Esophagus squamous epithelium (tissue), 5 donors: ENCODE data around the gene SNX20. TPM values are rescaled to one million over a fixed set of nuclear protein-coding genes. Genes with fewer than 3 reads are reported as not detected.

ENCODE experiments used
- DNase-seq: peaks from one replicate; lab custom pipeline; 2025; lab: John Stamatoyannopoulos, UW
- H3K27ac ChIP-seq, 4 donors: fragments of 200-600 bp; sonication (generic); one replicate each; pipeline ENCODE4 v1.5.1; 2016 to 2019; ENCODE audit warnings: mild to moderate bottlenecking in 1 of 4
- H3K27me3 ChIP-seq, 4 donors: fragments of 200-600 bp; sonication (generic); 1 replicate in 3 of 4; 2 replicates in 1 of 4; pipeline versions ENCODE4 v1.5.1 to v1.6.0; 2017 to 2021; ENCODE audit warnings: antibody characterized with exemption in 1 of 4
- H3K36me3 ChIP-seq, 3 donors: fragments of 200-600 bp; sonication (generic); one replicate each; pipeline ENCODE4 v1.5.1; 2016 to 2019
- H3K4me1 ChIP-seq, 3 donors: fragments of 200-600 bp; sonication (generic); one replicate each; pipeline ENCODE4 v1.5.1; 2017 to 2019
- H3K4me3 ChIP-seq, 4 donors: fragments of 200-600 bp; sonication (generic); 1 replicate in 3 of 4; 2 replicates in 1 of 4; pipeline ENCODE4 v1.5.1; 2016 to 2019; ENCODE audit warnings: mild to moderate bottlenecking in 2 of 4, moderate library complexity in 1 of 4
- H3K9me3 ChIP-seq, 3 donors: fragments of 200-600 bp; sonication (generic); one replicate each; pipeline ENCODE4 v1.5.1; 2016 to 2019
- POLR2A ChIP-seq, 4 donors: fragments of 450-650 bp; IDR thresholded peaks; one replicate each; pipeline ENCODE4 v1.6.1; 2017; ENCODE audit warnings: antibody characterized with exemption in 4 of 4, mild to moderate bottlenecking in 4 of 4, moderate library complexity in 3 of 4
- WGBS, 2 donors: methylation state at CpG; one replicate each; pipeline ENCODE4 v1.1.5; 2018; 5-methylcytosine and 5-hydroxymethylcytosine counted together
- intact Hi-C: fragments of 100-400 bp; cut with DNase I; formaldehyde crosslinking; loops from one replicate; pipeline ENCODE4 v1.15.0; 2022
- total RNA-seq, 4 donors: library from RNA; depleted of rRNA; stranded (reverse); fragments of >200 nt; gene quantifications; one replicate each; pipeline ENCODE4 v1.1.0, GENCODE V29; 2016
- TF ChIP-seq, protein P1 (sequence below), 6 experiments: fragments of 450-650 bp in 4 of 6; fragments of 200-600 bp in 2 of 6; sonication (generic) in 2 of 6; IDR thresholded peaks; one replicate each; pipeline ENCODE4 v1.5.1; 2016 to 2019; ENCODE audit warnings: antibody characterized with exemption in 6 of 6, mild to moderate bottlenecking in 4 of 6, moderate library complexity in 4 of 6
- donor health status: DM: yes; HTN: yes; CAD: no.

SNX20 gene
- total RNA-seq, 4 donors from 2014 or later = 0.38 to 2.9 (median 1.7) TPM

DNA sequence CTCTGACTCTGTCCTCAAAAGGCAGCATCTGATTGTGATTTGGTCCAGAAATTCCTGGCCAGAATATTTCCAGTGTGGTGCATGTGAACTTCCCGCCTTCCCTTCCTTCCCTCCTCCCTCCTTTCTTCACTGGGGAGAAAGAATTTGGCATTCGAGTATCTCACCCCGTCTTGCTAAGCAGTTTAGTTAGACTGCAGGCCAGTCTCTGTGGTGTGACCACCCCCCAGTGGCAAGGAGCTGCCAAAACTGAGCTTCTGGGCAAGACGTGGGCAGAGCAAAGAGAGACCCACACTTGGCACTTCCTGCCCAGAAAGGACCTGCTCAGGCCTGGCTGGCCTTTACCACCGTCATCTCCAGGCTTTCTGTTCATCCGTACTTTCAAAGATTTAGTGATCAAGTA, 36.4 kb downstream of the SNX20 start:
- intact Hi-C loops = no loop called here

GRCh38 chr16:50644245-50644644, 36.9 kb downstream of the SNX20 start:
- Histone ChIP-seq H3K27ac (no peak overlapping the region), H3K36me3 (no peaks in the 10 kb centered on the region), H3K9me3 (no peaks in the 10 kb centered on the region), H3K27me3 (no peaks in the 10 kb centered on the region), H3K4me3 (no peak overlapping the region), H3K4me1 (peaks cover 0 to 9% (median 0%) of the 10 kb centered on the region in 3 donors)
- WGBS, 2 donors = 74 to 86% methylated on average over 4 to 5 of the region's 5 CpGs
- intact Hi-C loops = no loop called here
- TF ChIP-seq, protein P1, sequence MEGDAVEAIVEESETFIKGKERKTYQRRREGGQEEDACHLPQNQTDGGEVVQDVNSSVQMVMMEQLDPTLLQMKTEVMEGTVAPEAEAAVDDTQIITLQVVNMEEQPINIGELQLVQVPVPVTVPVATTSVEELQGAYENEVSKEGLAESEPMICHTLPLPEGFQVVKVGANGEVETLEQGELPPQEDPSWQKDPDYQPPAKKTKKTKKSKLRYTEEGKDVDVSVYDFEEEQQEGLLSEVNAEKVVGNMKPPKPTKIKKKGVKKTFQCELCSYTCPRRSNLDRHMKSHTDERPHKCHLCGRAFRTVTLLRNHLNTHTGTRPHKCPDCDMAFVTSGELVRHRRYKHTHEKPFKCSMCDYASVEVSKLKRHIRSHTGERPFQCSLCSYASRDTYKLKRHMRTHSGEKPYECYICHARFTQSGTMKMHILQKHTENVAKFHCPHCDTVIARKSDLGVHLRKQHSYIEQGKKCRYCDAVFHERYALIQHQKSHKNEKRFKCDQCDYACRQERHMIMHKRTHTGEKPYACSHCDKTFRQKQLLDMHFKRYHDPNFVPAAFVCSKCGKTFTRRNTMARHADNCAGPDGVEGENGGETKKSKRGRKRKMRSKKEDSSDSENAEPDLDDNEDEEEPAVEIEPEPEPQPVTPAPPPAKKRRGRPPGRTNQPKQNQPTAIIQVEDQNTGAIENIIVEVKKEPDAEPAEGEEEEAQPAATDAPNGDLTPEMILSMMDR (IDR thresholded peaks at IDR 0.05) = no peak
- no peak for TF ChIP-seq POLR2A (IDR thresholded peaks at IDR 0.05)
- DNase-seq = no peak

More for the DNA sequence above, 36.4 kb downstream of the SNX20 start:
- Histone ChIP-seq H3K9me3 (no peaks in the 10 kb centered on the region), H3K27ac (no peak overlapping the region), H3K4me1 (peaks cover 0 to 9% (median 0%) of the 10 kb centered on the region in 3 donors), H3K36me3 (no peaks in the 10 kb centered on the region), H3K4me3 (no peak overlapping the region), H3K27me3 (no peaks in the 10 kb centered on the region)
- DNase-seq = no peak
- TF ChIP-seq, protein P1 (IDR thresholded peaks at IDR 0.05) = peak in 5 of 6 experiments; percentile 18 to 35 (median 22)
- no peak for TF ChIP-seq POLR2A (IDR thresholded peaks at IDR 0.05)
- 10 to 49% methylated on average over 4 to 6 of the region's 6 CpGs for WGBS, 2 donors

DNA sequence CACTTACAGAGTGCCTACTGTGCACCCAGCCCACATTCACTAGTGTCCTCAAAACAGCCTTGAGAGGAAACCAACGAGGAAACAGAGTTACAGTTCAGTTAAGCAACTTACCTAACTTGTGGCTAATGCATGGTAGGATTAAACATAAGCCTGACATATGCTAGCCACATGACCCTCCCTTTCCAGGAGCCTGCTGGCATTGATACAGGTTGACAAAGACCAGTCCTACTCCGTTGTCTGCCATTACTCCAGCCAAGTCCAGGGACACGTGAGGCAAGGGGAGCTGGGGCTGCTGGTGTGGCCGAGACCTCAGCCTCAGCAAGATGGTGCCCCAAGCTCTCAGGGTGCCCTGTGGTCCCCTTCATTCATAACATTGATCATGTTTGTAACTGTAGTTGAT, 37.9 kb downstream of the SNX20 start:
- Histone ChIP-seq H3K27ac (no peak overlapping the region), H3K9me3 (no peaks in the 10 kb centered on the region), H3K36me3 (no peaks in the 10 kb centered on the region), H3K27me3 (no peaks in the 10 kb centered on the region), H3K4me3 (no peak overlapping the region), H3K4me1 (peaks cover 0 to 9% (median 0%) of the 10 kb centered on the region in 3 donors)
- intact Hi-C loops = no loop called here
- 67 to 83% methylated on average over 3 of the region's 4 CpGs for WGBS, 2 donors
- TF ChIP-seq, protein P1 (IDR thresholded peaks at IDR 0.05) = no peak
- no peak for TF ChIP-seq POLR2A (IDR thresholded peaks at IDR 0.05)
- DNase-seq = no peak

DNA sequence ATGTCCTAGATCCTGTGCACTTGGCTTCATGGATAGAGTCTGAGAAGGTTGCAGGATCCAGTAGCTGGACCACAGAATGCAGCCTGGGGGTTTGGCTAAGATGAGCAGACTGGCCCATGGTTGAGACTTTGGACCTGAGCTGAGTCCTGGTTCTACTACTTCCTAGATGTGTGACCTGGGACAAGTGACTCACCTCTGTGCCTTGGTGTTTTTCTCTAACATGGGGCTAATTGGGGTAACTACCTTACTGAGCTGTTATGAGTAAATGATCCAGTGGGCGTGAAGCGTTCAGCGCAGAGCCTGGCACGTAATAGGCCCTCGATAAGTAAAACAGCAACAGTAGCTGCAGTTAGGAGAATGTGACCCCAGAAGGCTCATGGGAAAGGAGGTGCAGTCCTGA, 38.8 kb downstream of the SNX20 start:
- 90 to 100% methylated on average over 5 of the region's 5 CpGs for WGBS, 2 donors
- H3K36me3 ChIP-seq = no peaks in the 10 kb centered on the region
- TF ChIP-seq POLR2A (IDR thresholded peaks at IDR 0.05) = no peak
- TF ChIP-seq, protein P1 (IDR thresholded peaks at IDR 0.05) = no peak
- no peak overlapping the region for H3K4me3 ChIP-seq
- H3K27ac ChIP-seq = no peak overlapping the region
- no peak for DNase-seq
- H3K9me3 ChIP-seq = no peaks in the 10 kb centered on the region
- intact Hi-C loops = no loop called here
- H3K4me1 ChIP-seq = peaks cover 0 to 9% (median 0%) of the 10 kb centered on the region in 3 donors
- no peaks in the 10 kb centered on the region for H3K27me3 ChIP-seq

DNA sequence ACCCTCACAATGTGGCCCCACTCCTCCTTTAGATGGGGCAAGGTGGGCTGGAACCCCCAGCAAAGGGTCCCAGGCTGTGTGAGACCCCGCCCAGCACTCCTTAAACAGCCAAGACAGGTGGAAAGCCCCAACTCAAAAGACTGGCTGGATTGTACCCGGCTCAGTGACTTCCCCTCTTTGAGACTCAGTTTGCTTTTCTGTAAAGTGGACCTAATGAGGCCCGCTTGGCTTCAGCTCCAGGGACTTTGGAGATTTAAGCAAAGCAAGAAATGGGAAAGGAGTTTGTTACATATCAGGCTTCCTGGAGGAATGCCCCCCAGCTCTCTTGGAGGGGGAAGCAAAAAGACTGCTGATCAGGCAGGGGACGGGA, 39.3 kb downstream of the SNX20 start:
- 75 to 96% methylated on average over 2 to 3 of the region's 4 CpGs for WGBS, 2 donors
- Histone ChIP-seq H3K27ac (no peak overlapping the region), H3K4me3 (no peak overlapping the region), H3K36me3 (no peaks in the 10 kb centered on the region), H3K4me1 (peaks cover 0 to 9% (median 0%) of the 10 kb centered on the region in 3 donors), H3K27me3 (no peaks in the 10 kb centered on the region), H3K9me3 (no peaks in the 10 kb centered on the region)
- DNase-seq = no peak
- intact Hi-C loops = no loop called here
- TF ChIP-seq, protein P1 (IDR thresholded peaks at IDR 0.05) = no peak
- no peak for TF ChIP-seq POLR2A (IDR thresholded peaks at IDR 0.05)
